NT2/D1 (cell line): ENCODE data around the gene TOR1B.

Experiments
- DNase-seq: peaks from one replicate; pipeline ENCODE4 v3.0.0-alpha.2; 2011; ENCODE audit warnings: low read depth, low spot score
- H3K27me3 ChIP-seq: 2 replicates; pipeline ENCODE4 v1.6.0; 2011; ENCODE audit warnings: mild to moderate bottlenecking; ENCODE audit not compliant: insufficient read length, insufficient read depth
- H3K36me3 ChIP-seq: 2 replicates; pipeline ENCODE4 v1.6.1; 2011; ENCODE audit warnings: mild to moderate bottlenecking, low read length, mixed read lengths; ENCODE audit not compliant: insufficient read depth, insufficient read length
- H3K4me1 ChIP-seq: 2 replicates; pipeline ENCODE4 v1.5.1; 2011; ENCODE audit not compliant: insufficient read depth, insufficient read length
- H3K4me3 ChIP-seq: 2 replicates; pipeline ENCODE4 v1.5.1; 2011; ENCODE audit warnings: low read depth; ENCODE audit not compliant: insufficient read length
- H3K9ac ChIP-seq: 2 replicates; pipeline ENCODE4 v1.6.0; 2011; ENCODE audit warnings: low read depth; ENCODE audit not compliant: insufficient read length
- H3K9me3 ChIP-seq: 2 replicates; pipeline ENCODE4 v1.5.1; 2011; ENCODE audit warnings: mild to moderate bottlenecking, low read length; ENCODE audit not compliant: insufficient read depth
- SUZ12 ChIP-seq: IDR thresholded peaks from 2 replicates; pipeline ENCODE4 v1.6.1; 2011; ENCODE audit not compliant: insufficient read length, insufficient read depth; ENCODE audit errors: extremely low read depth
- YY1 ChIP-seq: IDR thresholded peaks from 2 replicates; pipeline ENCODE4 v1.6.1; 2011; ENCODE audit not compliant: insufficient read length, insufficient read depth
- ZNF274 ChIP-seq: IDR thresholded peaks from 2 replicates; pipeline ENCODE4 v1.6.1; 2011; ENCODE audit warnings: mild to moderate bottlenecking, low read depth, low read length

The TOR1B gene

DNA sequence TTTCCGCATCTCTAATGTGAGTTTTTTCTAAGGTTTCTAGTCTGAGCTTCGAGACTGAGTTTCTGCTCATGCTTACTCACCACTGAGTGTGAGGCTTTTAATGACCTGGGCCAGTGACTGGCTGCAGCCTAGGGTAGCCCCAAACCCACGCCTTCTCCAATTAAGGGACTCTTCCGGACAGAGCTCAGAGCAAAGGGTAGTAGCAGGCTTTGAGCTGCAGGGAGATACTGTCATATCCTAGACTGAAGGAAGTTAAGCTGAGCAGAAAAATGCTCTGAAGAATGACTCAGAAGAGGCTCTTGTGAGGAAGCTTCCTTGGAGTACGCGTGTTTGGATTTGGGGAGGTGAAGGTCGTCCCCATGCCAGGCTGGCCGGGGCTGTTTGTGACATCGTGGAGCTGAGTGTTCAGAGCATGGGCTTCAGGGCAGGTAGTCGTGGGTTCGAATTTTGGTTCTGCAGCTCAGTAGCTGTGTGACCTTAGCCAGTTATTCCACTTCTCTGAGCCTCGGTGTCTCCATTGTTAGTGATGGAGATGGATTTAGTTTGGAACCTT lies 35.8 kb downstream of the TOR1B start:
- Histone ChIP-seq H3K9me3 (no peaks in the 10 kb centered on the region), H3K9ac (no peak overlapping the region), H3K4me3 (no peak overlapping the region), H3K36me3 (peaks cover 11% of the 10 kb centered on the region), H3K4me1 (peaks cover 21% of the 10 kb centered on the region), H3K27me3 (peaks cover 3% of the 10 kb centered on the region)
- TF ChIP-seq YY1 (no peak), SUZ12 (no peak), ZNF274 (no peak)
- no peak for DNase-seq

- Histone ChIP-seq H3K9ac (no peak overlapping the region), H3K27me3 (peaks cover under 1% of the 10 kb centered on the region), H3K4me3 (no peak overlapping the region), H3K36me3 (peaks cover 11% of the 10 kb centered on the region), H3K9me3 (no peaks in the 10 kb centered on the region), H3K4me1 (peaks cover 21% of the 10 kb centered on the region)
- TF ChIP-seq ZNF274 (no peak), SUZ12 (no peak), YY1 (no peak)
- DNase-seq: no peak
Observed at GRCh38 chr9:129839324-129840023, 36.5 kb downstream of the TOR1B start.

- Histone ChIP-seq H3K36me3 (peaks cover 11% of the 10 kb centered on the region), H3K4me3 (no peak overlapping the region), H3K9ac (no peak overlapping the region), H3K4me1 (peaks cover 21% of the 10 kb centered on the region), H3K27me3 (no peaks in the 10 kb centered on the region), H3K9me3 (no peaks in the 10 kb centered on the region)
- DNase-seq: no peak
- no peak for TF ChIP-seq ZNF274
- no peak for TF ChIP-seq SUZ12
- no peak for TF ChIP-seq YY1
Observed at GRCh38 chr9:129840034-129840433, 37.0 kb downstream of the TOR1B start.

- DNase-seq: no peak
- Histone ChIP-seq H3K9me3 (no peaks in the 10 kb centered on the region), H3K9ac (no peak overlapping the region)
Observed at GRCh38 chr9:129841071-129841470, 38.1 kb downstream of the TOR1B start.

DNA sequence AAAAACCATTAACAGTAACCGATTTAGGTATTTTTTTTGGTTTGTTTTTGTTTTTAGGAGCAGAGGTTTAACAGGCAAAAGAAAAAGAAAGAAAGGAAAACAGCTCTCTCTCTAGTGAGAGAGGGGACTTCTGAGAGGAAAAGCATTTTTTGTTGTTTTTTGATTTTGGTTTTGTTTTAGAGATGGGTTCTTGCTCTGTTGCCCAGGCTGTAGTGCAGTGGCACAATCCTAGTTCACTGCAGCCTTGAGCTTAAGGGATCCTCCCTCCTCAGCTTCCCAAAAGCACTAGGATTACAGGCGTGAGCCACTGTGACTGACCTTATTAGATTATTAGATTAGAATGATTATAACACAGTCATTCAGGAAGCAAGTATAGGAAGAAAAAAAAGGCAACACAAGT lies 42.4 kb downstream of the TOR1B start:
- Histone ChIP-seq H3K9ac (no peak overlapping the region), H3K4me1 (peaks cover 13% of the 10 kb centered on the region), H3K9me3 (no peaks in the 10 kb centered on the region), H3K27me3 (no peaks in the 10 kb centered on the region), H3K4me3 (no peak overlapping the region), H3K36me3 (peaks cover 9% of the 10 kb centered on the region)
- DNase-seq: no peak
- TF ChIP-seq YY1 (no peak), SUZ12 (no peak), ZNF274 (no peak)

More at GRCh38 chr9:129841071-129841470, 38.1 kb downstream of the TOR1B start:
- H3K27me3 ChIP-seq: no peaks in the 10 kb centered on the region
- peaks cover 11% of the 10 kb centered on the region for H3K36me3 ChIP-seq
- H3K4me1 ChIP-seq: peaks cover 21% of the 10 kb centered on the region
- TF ChIP-seq ZNF274: no peak
- TF ChIP-seq SUZ12: no peak
- TF ChIP-seq YY1: no peak
- no peak overlapping the region for H3K4me3 ChIP-seq

DNA sequence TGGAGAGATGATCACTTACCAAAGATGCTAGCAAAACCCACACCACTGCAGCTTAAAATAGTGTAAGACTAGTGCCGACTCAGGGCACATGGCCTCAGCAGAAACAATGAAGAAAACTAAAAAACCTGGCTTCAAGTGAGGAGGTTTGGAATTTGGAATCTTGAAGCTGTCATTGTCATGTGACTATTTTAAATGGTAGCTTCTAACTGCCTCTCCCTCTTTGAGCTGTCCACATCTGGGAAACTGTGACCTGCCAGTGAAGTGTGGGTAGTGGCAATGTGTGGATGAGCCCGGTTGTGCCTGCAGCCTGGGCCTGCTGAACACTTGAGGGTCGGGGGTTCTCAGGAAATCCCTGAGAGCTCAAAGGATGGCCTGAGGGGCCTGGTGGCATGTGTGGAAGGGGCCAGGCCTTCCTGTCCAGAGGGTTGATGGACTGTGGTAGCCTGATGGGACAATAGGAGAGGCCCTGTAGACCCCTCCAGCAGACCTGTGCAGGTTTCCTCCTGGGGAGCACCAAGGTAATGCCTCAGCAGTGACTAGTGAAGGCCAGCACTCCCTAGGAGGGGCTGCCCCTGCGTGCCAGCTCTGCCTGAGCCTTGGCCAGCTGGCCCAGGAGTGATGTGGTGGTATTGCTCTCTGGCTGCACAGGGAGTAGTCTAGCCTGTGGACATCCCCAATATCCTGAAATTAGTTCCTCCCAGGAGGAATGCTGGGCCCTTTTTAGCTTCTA lies 45.9 kb downstream of the TOR1B start:
- peak overlapping the region; percentile 50 for H3K9ac ChIP-seq
- no peak for DNase-seq
- no peaks in the 10 kb centered on the region for H3K9me3 ChIP-seq
- H3K27me3 ChIP-seq: no peaks in the 10 kb centered on the region
- peaks cover 6% of the 10 kb centered on the region for H3K4me1 ChIP-seq
- no peak overlapping the region for H3K4me3 ChIP-seq
- peaks cover 32% of the 10 kb centered on the region for H3K36me3 ChIP-seq
- TF ChIP-seq SUZ12: no peak
- no peak for TF ChIP-seq YY1
- no peak for TF ChIP-seq ZNF274

DNA sequence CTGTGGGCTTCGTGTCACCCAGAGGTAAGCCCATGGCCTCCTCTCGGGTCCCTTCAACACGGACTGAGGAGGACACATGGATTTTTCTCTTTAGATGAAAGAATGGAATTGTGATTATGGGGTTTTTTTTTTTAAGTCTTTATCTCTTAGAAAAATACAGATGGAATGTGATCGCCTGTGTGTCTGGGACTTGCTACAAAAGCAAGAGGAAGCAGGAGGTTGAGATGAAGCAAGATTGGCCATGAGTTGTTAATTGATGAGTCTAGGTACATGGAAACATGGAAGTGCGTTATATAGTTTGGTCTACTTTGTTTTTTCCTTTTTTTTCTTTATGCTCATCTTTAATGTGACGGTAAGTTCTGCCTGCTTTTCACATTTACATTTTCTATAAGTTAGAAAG lies 46.9 kb downstream of the TOR1B start:
- Histone ChIP-seq H3K36me3 (peaks cover 36% of the 10 kb centered on the region), H3K9me3 (no peaks in the 10 kb centered on the region), H3K27me3 (no peaks in the 10 kb centered on the region), H3K4me3 (no peak overlapping the region), H3K4me1 (peaks cover 6% of the 10 kb centered on the region), H3K9ac (no peak overlapping the region)
- TF ChIP-seq SUZ12 (no peak), ZNF274 (no peak), YY1 (no peak)
- no peak for DNase-seq
